IMR-90 (cell line): Measurements from ENCODE around the gene PITPNC1. TPM values are rescaled to one million over a fixed set of nuclear protein-coding genes. Genes with fewer than 3 reads are reported as not detected.

Experiments used
- ATAC-seq: fragments of 200-7000 bp; cut with Tn5 transposase; 2 replicates; pipeline ENCODE4 v1.9.1; 2020; ENCODE audit warnings: low read depth, mild to moderate bottlenecking, moderate library complexity
- BruUV-seq: library from RNA; stranded (reverse); fragments of 400-500 nt; replicated peaks from 2 replicates; lab custom pipeline; 2021; lab: Mats Ljungman, UMichigan
- CTCF ChIA-PET: fragments of 300-600 bp; formaldehyde crosslinking; extraction: SDS; loops from one replicate; lab custom pipeline; 2021; ENCODE audit warnings: antibody characterized with exemption; lab: Yijun Ruan, JAX
- POLR2A ChIA-PET: fragments of 300-600 bp; sonication (Branson Sonifier 250); formaldehyde crosslinking; loops from one replicate; lab custom pipeline; 2022; ENCODE audit warnings: antibody characterized with exemption; ENCODE audit not compliant: unreplicated experiment; lab: Charles Lee
- DNase-seq: peaks from one replicate; pipeline ENCODE4 v3.0.0; 2013
- H2AFZ ChIP-seq: replicated peaks from 2 replicates; pipeline ENCODE3; 2013; ENCODE audit warnings: low read length, mild to moderate bottlenecking; ENCODE audit not compliant: poor library complexity
- H2AK5ac ChIP-seq: 2 replicates; pipeline ENCODE4 v1.6.1; 2013; ENCODE audit warnings: low read depth, low read length, inconsistent platforms
- H2AK9ac ChIP-seq: replicated peaks from 2 replicates; pipeline ENCODE3; 2013; ENCODE audit warnings: mild to moderate bottlenecking, low read depth, low read length, moderate library complexity; ENCODE audit not compliant: poor library complexity
- H2BK120ac ChIP-seq: 2 replicates; pipeline ENCODE4 v1.6.1; 2013; ENCODE audit warnings: low read depth, low read length, inconsistent platforms
- H2BK15ac ChIP-seq: 3 replicates; pipeline ENCODE4 v1.6.1; 2013; ENCODE audit warnings: low read depth, low read length, inconsistent platforms
- H2BK20ac ChIP-seq: 2 replicates; pipeline ENCODE4 v1.6.1; 2013; ENCODE audit warnings: low read depth, mild to moderate bottlenecking, inconsistent platforms, low read length, moderate library complexity
- H2BK5ac ChIP-seq: 2 replicates; pipeline ENCODE4 v1.6.1; 2013; ENCODE audit warnings: mild to moderate bottlenecking, low read depth, low read length, inconsistent platforms; ENCODE audit not compliant: poor library complexity, severe bottlenecking
- H3K14ac ChIP-seq: replicated peaks from 2 replicates; pipeline ENCODE4 v1.6.1; 2013; ENCODE audit warnings: low read depth, low read length, inconsistent platforms
- H3K18ac ChIP-seq: 2 replicates; pipeline ENCODE4 v1.6.1; 2013; ENCODE audit warnings: low read depth, low read length, control low read depth
- H3K23ac ChIP-seq: 2 replicates; pipeline ENCODE4 v1.6.1; 2013; ENCODE audit warnings: low read depth, low read length, inconsistent platforms
- H3K27ac ChIP-seq: 2 replicates; pipeline ENCODE4 v1.5.1; 2013; ENCODE audit warnings: mild to moderate bottlenecking, control low read depth, low read length; ENCODE audit not compliant: insufficient read depth
- H3K27me3 ChIP-seq: 2 replicates; pipeline ENCODE4 v1.6.1; 2013; ENCODE audit warnings: low read length; ENCODE audit not compliant: control insufficient read depth, insufficient read depth
- H3K36me3 ChIP-seq: 2 replicates; pipeline ENCODE4 v1.6.1; 2013; ENCODE audit warnings: low read length, mixed read lengths; ENCODE audit not compliant: control insufficient read depth, insufficient read depth
- H3K4ac ChIP-seq: 2 replicates; pipeline ENCODE4 v1.6.1; 2013; ENCODE audit warnings: low read depth, low read length, inconsistent platforms
- H3K4me1 ChIP-seq: 2 replicates; pipeline ENCODE4 v1.6.1; 2013; ENCODE audit warnings: low read length, mixed read lengths; ENCODE audit not compliant: control insufficient read depth, insufficient read depth
- H3K4me2 ChIP-seq: 2 replicates; pipeline ENCODE4 v1.6.1; 2013; ENCODE audit warnings: low read depth, mild to moderate bottlenecking, control low read depth, low read length, moderate library complexity
- H3K4me3 ChIP-seq: 2 replicates; pipeline ENCODE4 v1.5.1; 2013; ENCODE audit warnings: low read depth, mild to moderate bottlenecking, control low read depth, low read length, moderate library complexity; ENCODE audit not compliant: insufficient read depth
- H3K56ac ChIP-seq: 2 replicates; pipeline ENCODE4 v1.6.1; 2013; ENCODE audit warnings: low read length, inconsistent platforms; ENCODE audit not compliant: insufficient read depth; ENCODE audit errors: extremely low read depth
- H3K79me1 ChIP-seq, 2 experiments: 2 replicates each; pipeline ENCODE4 v1.6.1; 2013; ENCODE audit warnings: low read length in 2 of 2, inconsistent platforms in 1 of 2, low read depth in 1 of 2
- H3K9ac ChIP-seq: 2 replicates; pipeline ENCODE4 v1.6.1; 2013; ENCODE audit warnings: low read depth, low read length, control low read depth
- H3K9me1 ChIP-seq: 2 replicates; pipeline ENCODE4 v1.6.1; 2013; ENCODE audit warnings: low read length, inconsistent platforms; ENCODE audit not compliant: insufficient read depth
- H3K9me3 ChIP-seq: 2 replicates; pipeline ENCODE4 v1.6.1; 2013; ENCODE audit warnings: low read length; ENCODE audit not compliant: control insufficient read depth, insufficient read depth
- H4K20me1 ChIP-seq: 2 replicates; pipeline ENCODE4 v1.6.1; 2013; ENCODE audit warnings: low read length, inconsistent platforms; ENCODE audit not compliant: insufficient read depth
- H4K5ac ChIP-seq: 2 replicates; pipeline ENCODE4 v1.6.1; 2013; ENCODE audit warnings: mild to moderate bottlenecking, low read depth, low read length, control low read depth
- H4K8ac ChIP-seq, 2 experiments: 2 replicates each; pipeline ENCODE4 v1.6.1; 2013; ENCODE audit warnings: low read depth in 2 of 2, low read length in 2 of 2, control low read depth in 1 of 2, inconsistent platforms in 1 of 2
- H4K91ac ChIP-seq: 2 replicates; pipeline ENCODE4 v1.6.1; 2013; ENCODE audit warnings: low read depth, low read length, inconsistent platforms; ENCODE audit not compliant: insufficient read depth
- CEBPB ChIP-seq: IDR thresholded peaks from 2 replicates; pipeline ENCODE4 v1.6.1; 2012; ENCODE audit warnings: low read depth, low read length, improper control_type of control experiment
- FOS ChIP-seq: fragments of 150-350 bp; IDR thresholded peaks from 2 replicates; pipeline ENCODE4 v1.6.1; 2016; ENCODE audit warnings: low read depth, low read length
- MAFK ChIP-seq: IDR thresholded peaks from 2 replicates; pipeline ENCODE4 v1.6.1; 2012; ENCODE audit warnings: low read depth, low read length, improper control_type of control experiment
- MAZ ChIP-seq: IDR thresholded peaks from 2 replicates; pipeline ENCODE4 v1.6.1; 2012; ENCODE audit warnings: low read depth, mild to moderate bottlenecking, low read length, improper control_type of control experiment, moderate library complexity, borderline replicate concordance
- SMC3 ChIP-seq: fragments of 150-350 bp; IDR thresholded peaks from 2 replicates; pipeline ENCODE4 v1.6.1; 2016; ENCODE audit warnings: low read depth, mild to moderate bottlenecking, antibody characterized with exemption, low read length, moderate library complexity
- WGBS, 2 experiments: methylation state at CpG; one replicate each; pipeline versions ENCODE4 v1.1.5 to v1.1.7; 2013; ENCODE audit warnings: missing lambda C conversion rate in 2 of 2; ENCODE audit not compliant: insufficient read length in 1 of 2; ENCODE audit errors: extremely low coverage in 2 of 2; 5-methylcytosine and 5-hydroxymethylcytosine counted together
- dilution Hi-C: fragments of 300-500 bp; cut with HindIII; formaldehyde crosslinking; loops from one replicate; pipeline ENCODE4 v1.14.3; 2018; ENCODE audit warnings: low sequenced_read_pairs; ENCODE audit not compliant: unreplicated experiment
- in situ Hi-C: fragments of 300-500 bp; cut with MboI; formaldehyde crosslinking; loops from 3 replicates; pipeline ENCODE4 v1.14.3; 2019; ENCODE audit warnings: low sequenced_read_pairs, inconsistent platforms, mixed read lengths
- intact Hi-C: fragments of 100-400 bp; cut with micrococcal nuclease; formaldehyde crosslinking; loops from 2 replicates; pipeline ENCODE4 v1.10.0; 2022
- polyA plus RNA-seq, 3 experiments: library from polyadenylated mRNA; depleted of rRNA; stranded (reverse); fragments of >200 nt; gene quantifications; 2 replicates each; pipeline ENCODE4 v1.2.3, GENCODE V29; 2012; ENCODE audit warnings: low replicate concordance in 1 of 3
- total RNA-seq: library from RNA; depleted of rRNA; stranded (reverse); fragments of >200 nt; gene quantifications from 2 replicates; pipeline ENCODE4 v1.2.3, GENCODE V29; 2012

Gene PITPNC1
- total and polyA plus RNA-seq, 2 of the 4 experiments (the other 2 are of a cell fraction), result 4.1 TPM

- no peak overlapping the region for H2BK120ac ChIP-seq
- no peak overlapping the region for H4K8ac ChIP-seq
- no peak overlapping the region for H3K4me2 ChIP-seq
- H2BK15ac ChIP-seq, result no peak overlapping the region
- H3K4me1 ChIP-seq, result peaks cover 6% of the 10 kb centered on the region
- no peak overlapping the region for H3K4me3 ChIP-seq
- dilution Hi-C loops (no loop called here), intact Hi-C loops (no loop called here), in situ Hi-C loops (no loop called here)
- H3K9me3 ChIP-seq, result no peaks in the 10 kb centered on the region
- no peaks in the 10 kb centered on the region for H3K9me1 ChIP-seq
- WGBS, 2 experiments, result 83% methylated on average over 1 of the region's 13 CpGs; no CpG with 5 or more reads in 1 of the 2 experiments
- ATAC-seq, result peak; percentile 51
- no peak overlapping the region for H2AK5ac ChIP-seq
- TF ChIP-seq FOS (no peak), MAFK (no peak), SMC3 (no peak), MAZ (peak; percentile 24; the same call in 1 of the 2 replicates), CEBPB (no peak)
- H4K91ac ChIP-seq, result no peak overlapping the region
- H3K56ac ChIP-seq, result no peak overlapping the region
- CTCF ChIA-PET, result interaction anchor here (0.7 kb wide), 1 partner anchor 268 kb away, joined by 3 read pairs; no protein-coding TSS in a partner anchor
- peaks cover 4% of the 10 kb centered on the region for H3K36me3 ChIP-seq
- no TSS peak for BruUV-seq
- no peak overlapping the region for H3K9ac ChIP-seq
- H4K20me1 ChIP-seq, result no peaks in the 10 kb centered on the region
- H3K18ac ChIP-seq, result no peak overlapping the region
- H3K4ac ChIP-seq, result no peak overlapping the region
- no peaks in the 10 kb centered on the region for H3K27me3 ChIP-seq
- H3K23ac ChIP-seq, result no peak overlapping the region
- peak; percentile 64 for DNase-seq
- no peaks in the 10 kb centered on the region for H3K79me1 ChIP-seq
- no peak overlapping the region for H2BK5ac ChIP-seq
- POLR2A ChIA-PET, result no interaction called here
- H2BK20ac ChIP-seq, result no peak overlapping the region
- no peak overlapping the region for H2AFZ ChIP-seq
- H3K27ac ChIP-seq, result no peak overlapping the region
- no peak overlapping the region for H3K14ac ChIP-seq
- no peak overlapping the region for H2AK9ac ChIP-seq
- H4K5ac ChIP-seq, result no peak overlapping the region
Measured at GRCh38 chr17:67636834-67637520, 259.9 kb downstream of the PITPNC1 start.
